ENCODE measurements around the gene FSTL5. TPM values are rescaled to one million over a fixed set of nuclear protein-coding genes. Genes with fewer than 3 reads are reported as not detected.

The FSTL5 gene
- total and polyA plus RNA-seq, 2 experiments from 2014 or later, result 0.12 to 0.59 TPM

GRCh38 chr4:161428180-161428965, 735.4 kb downstream of the FSTL5 start:
- Histone ChIP-seq H3K27me3 (no peaks in the 10 kb centered on the region), H3K9me3 (ENCODE audit: low read depth) (no peaks in the 10 kb centered on the region), H3K27ac (no peak overlapping the region), H3K4me1 (ENCODE audit: low read depth) (no peaks in the 10 kb centered on the region), H3K36me3 (no peaks in the 10 kb centered on the region), H3K4me3 (no peak overlapping the region)
- TF ChIP-seq CTCF (IDR thresholded peaks at IDR 0.05; ENCODE audit: low read depth, low read length), result no peak
- no peak for DNase-seq (ENCODE audit: low read depth in 1 of 2, low spot score in 1 of 2)

DNA sequence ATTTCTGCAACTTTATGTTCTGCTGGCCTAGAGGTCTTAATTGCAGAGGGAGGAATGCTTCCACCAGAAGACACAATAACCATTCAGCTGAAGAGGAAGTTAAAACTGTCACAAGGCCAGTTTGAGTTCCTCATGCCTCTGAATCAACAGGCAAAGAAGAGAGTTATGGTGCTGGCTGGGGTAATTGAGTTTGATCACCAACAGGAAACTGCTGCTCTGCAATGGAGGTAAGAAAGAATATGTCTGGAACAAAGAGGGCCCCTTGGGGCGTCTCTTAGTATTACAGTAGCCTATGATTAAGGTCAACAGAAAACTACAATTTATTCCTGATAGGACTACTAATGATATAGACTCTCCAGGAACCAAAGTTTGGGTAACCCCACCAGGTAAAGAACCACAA, 744.0 kb downstream of the FSTL5 start:
- no peak for TF ChIP-seq CTCF (IDR thresholded peaks at IDR 0.05; ENCODE audit: low read depth, low read length)
- Histone ChIP-seq H3K36me3 (no peaks in the 10 kb centered on the region), H3K4me3 (no peak overlapping the region), H3K9me3 (ENCODE audit: low read depth) (no peaks in the 10 kb centered on the region), H3K4me1 (ENCODE audit: low read depth) (no peaks in the 10 kb centered on the region), H3K27ac (no peak overlapping the region), H3K27me3 (no peaks in the 10 kb centered on the region)
- DNase-seq (ENCODE audit: low read depth in 1 of 2, low spot score in 1 of 2), result no peak

DNA sequence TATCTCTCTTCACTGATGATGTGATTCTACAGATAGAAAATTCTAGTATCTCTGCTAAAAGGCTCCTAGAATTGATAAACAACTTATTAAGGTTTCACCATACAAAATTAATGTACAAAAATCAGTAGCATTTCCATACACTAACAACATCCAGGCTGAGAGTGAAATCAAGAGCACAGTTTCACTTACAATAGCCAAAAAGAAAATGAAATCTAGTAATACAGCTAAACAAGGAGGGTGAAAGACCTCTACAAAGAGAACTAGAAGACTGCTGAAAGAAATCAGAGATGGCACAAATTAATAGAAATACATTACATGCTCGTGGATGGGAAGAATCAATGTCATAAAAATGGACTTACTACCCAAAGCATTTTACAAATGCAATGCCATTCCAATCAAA, 751.9 kb downstream of the FSTL5 start:
- no peak overlapping the region for H3K27ac ChIP-seq
- no peaks in the 10 kb centered on the region for H3K36me3 ChIP-seq
- DNase-seq (ENCODE audit: low read depth in 1 of 2, low spot score in 1 of 2), result no peak
- H3K9me3 ChIP-seq (ENCODE audit: low read depth), result no peaks in the 10 kb centered on the region
- no peak for TF ChIP-seq CTCF (IDR thresholded peaks at IDR 0.05; ENCODE audit: low read depth, low read length)
- H3K27me3 ChIP-seq, result no peaks in the 10 kb centered on the region
- H3K4me1 ChIP-seq (ENCODE audit: low read depth), result no peaks in the 10 kb centered on the region
- H3K4me3 ChIP-seq, result no peak overlapping the region

DNA sequence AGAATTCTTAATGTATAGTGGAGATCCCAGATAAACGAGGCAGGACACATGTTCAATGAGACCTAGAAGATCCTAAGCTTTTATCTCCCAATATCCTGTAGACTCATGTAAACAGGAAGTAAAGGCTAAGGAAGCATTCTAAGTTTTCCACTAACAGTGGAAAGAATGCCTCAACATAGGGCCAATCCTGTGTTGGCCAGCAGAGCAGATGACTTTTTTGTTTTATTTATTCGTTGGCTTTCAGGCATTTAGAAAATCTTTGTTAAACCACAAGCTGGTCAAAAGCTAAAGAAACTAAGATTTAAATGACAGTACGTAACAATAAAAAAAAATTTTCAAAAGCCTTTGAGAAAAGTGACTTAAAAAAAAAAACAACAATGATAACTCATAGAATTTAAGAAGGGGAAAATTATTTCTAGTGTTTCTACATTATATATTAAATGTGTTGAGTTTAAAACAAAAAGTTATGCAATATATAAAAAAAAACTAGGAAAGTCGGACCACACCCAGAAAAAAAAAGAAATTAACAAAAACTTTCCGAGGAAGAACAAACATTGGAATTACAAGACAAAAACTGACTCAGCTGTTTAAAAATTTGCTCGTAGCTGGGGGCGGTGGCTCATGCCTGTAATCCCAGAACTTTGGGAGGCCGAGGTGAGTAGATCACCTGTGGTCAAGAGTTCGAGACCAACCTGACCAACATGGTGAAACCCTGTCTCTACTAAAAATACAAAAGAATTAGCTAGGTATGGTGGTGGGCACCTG, 759.3 kb downstream of the FSTL5 start:
- no peak overlapping the region for H3K4me3 ChIP-seq
- no peak for DNase-seq (ENCODE audit: low read depth in 1 of 2, low spot score in 1 of 2)
- no peaks in the 10 kb centered on the region for H3K27me3 ChIP-seq
- no peak for TF ChIP-seq CTCF (IDR thresholded peaks at IDR 0.05; ENCODE audit: low read depth, low read length)
- no peaks in the 10 kb centered on the region for H3K9me3 ChIP-seq (ENCODE audit: low read depth)
- H3K36me3 ChIP-seq, result no peaks in the 10 kb centered on the region
- H3K4me1 ChIP-seq (ENCODE audit: low read depth), result no peaks in the 10 kb centered on the region
- no peak overlapping the region for H3K27ac ChIP-seq

DNA sequence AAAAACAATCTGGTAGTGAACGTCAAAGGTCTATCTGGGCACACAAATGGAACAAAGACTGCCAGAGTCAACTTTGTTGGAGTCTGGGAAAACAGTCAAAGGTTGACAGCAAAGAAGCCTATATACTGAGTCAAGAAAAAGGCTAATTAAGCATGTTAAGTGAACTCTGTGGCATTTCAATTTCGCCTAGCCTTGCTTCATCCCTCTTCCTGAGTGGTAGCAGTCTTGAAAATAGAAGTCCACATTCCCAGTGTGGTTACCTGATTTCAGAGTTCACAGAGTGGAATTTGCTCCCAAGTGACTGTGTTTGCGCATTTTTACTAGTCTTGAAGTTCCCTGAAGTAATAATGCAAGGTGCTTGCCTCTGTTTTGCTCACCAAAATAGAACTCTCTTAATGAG, 760.0 kb downstream of the FSTL5 start:
- no peaks in the 10 kb centered on the region for H3K9me3 ChIP-seq (ENCODE audit: low read depth)
- H3K27me3 ChIP-seq, result no peaks in the 10 kb centered on the region
- no peaks in the 10 kb centered on the region for H3K36me3 ChIP-seq
- TF ChIP-seq CTCF (IDR thresholded peaks at IDR 0.05; ENCODE audit: low read depth, low read length), result no peak
- no peak overlapping the region for H3K4me3 ChIP-seq
- H3K27ac ChIP-seq, result no peak overlapping the region
- DNase-seq (ENCODE audit: low read depth in 1 of 2, low spot score in 1 of 2), result no peak
- no peaks in the 10 kb centered on the region for H3K4me1 ChIP-seq (ENCODE audit: low read depth)
